K562 (cell line): ENCODE results near the gene GLT6D1. TPM values are rescaled to one million over a fixed set of nuclear protein-coding genes. Genes with fewer than 3 reads are reported as not detected.

Source experiments
- ATAC-seq: fragments of 200-7000 bp; cut with Tn5 transposase; 3 replicates; pipeline ENCODE4 v1.9.1; 2020; ENCODE audit warnings: moderate library complexity
- BruUV-seq: library from RNA; stranded (reverse); fragments of 400-500 nt; replicated peaks from 2 replicates; lab custom pipeline; 2021; lab: Mats Ljungman, UMichigan
- CTCF ChIA-PET: fragments of 300-600 bp; formaldehyde crosslinking; extraction: SDS; loops from one replicate; lab custom pipeline; 2021; ENCODE audit warnings: low intra/inter-chr PET ratio; lab: Yijun Ruan, JAX
- POLR2A ChIA-PET: fragments of 300-600, 350-650 bp; sonication (Branson Sonifier 250); formaldehyde crosslinking; extraction: SDS; loops from one replicate; lab custom pipeline; 2021; ENCODE audit warnings: antibody characterized with exemption, inconsistent platforms; lab: Yijun Ruan, JAX
- DNase-seq, 4 experiments: peaks; one replicate each; pipeline versions ENCODE4 v3.0.0 to v3.0.0-alpha.2; 2011 to 2018; ENCODE audit warnings: low spot score in 3 of 4, mixed read lengths in 3 of 4; ENCODE audit errors: extremely low read depth in 1 of 4
- FAIRE-seq: peaks from 2 replicates; lab custom pipeline; 2011; peaks lifted over from hg19 to GRCh38; lab: Jason Lieb, UNC
- H2AFZ ChIP-seq: 2 replicates; pipeline ENCODE4 v1.6.0; 2011; ENCODE audit warnings: low read depth, low read length, control low read depth, inconsistent platforms
- H3K27ac ChIP-seq: fragments of 200-600 bp; 3 replicates; pipeline ENCODE4 v1.8.0; 2011; ENCODE audit warnings: low read depth, mild to moderate bottlenecking, control low read depth, inconsistent platforms, low read length, moderate library complexity, mixed read lengths; ENCODE audit errors: extremely low read depth
- H3K27me3 ChIP-seq, 2 experiments: fragments of 300-600 bp in 1 of 2; 2 replicates in 1 of 2; 3 replicates in 1 of 2; pipeline versions ENCODE4 v1.6.0 to v1.8.0; 2011; ENCODE audit warnings: inconsistent platforms in 2 of 2, low read length in 2 of 2, mild to moderate bottlenecking in 1 of 2, mixed read lengths in 1 of 2, moderate library complexity in 1 of 2; ENCODE audit not compliant: control insufficient read depth in 2 of 2, insufficient read depth in 2 of 2
- H3K36me3 ChIP-seq: fragments of 300-600 bp; 3 replicates; pipeline ENCODE4 v1.8.0; 2011; ENCODE audit warnings: mild to moderate bottlenecking, low read length, inconsistent platforms; ENCODE audit not compliant: control insufficient read depth, insufficient read depth
- H3K4me1 ChIP-seq, 2 experiments: fragments of 200-600 bp in 1 of 2; replicated peaks in 1 of 2; 2 replicates in 1 of 2; 3 replicates in 1 of 2; pipeline versions ENCODE4 v1.5.1 to v1.8.0; 2011; ENCODE audit warnings: inconsistent platforms in 2 of 2, low read length in 2 of 2, mild to moderate bottlenecking in 1 of 2, mixed read lengths in 1 of 2, moderate library complexity in 1 of 2; ENCODE audit not compliant: control insufficient read depth in 2 of 2, insufficient read depth in 2 of 2
- H3K4me2 ChIP-seq: 2 replicates; pipeline ENCODE4 v1.6.1; 2011; ENCODE audit warnings: low read length, control low read depth, inconsistent platforms, mixed read lengths; ENCODE audit not compliant: insufficient read depth
- H3K4me3 ChIP-seq: fragments of 200-600 bp; sonication (generic), shearing (Covaris generic); 2 replicates; pipeline ENCODE4 v1.5.1; 2016; ENCODE audit warnings: control low read depth, inconsistent platforms
- H3K79me2 ChIP-seq: fragments of 200-600 bp; 3 replicates; pipeline ENCODE4 v1.8.0; 2011; ENCODE audit warnings: low read length, inconsistent platforms; ENCODE audit not compliant: control insufficient read depth, insufficient read depth
- H3K9ac ChIP-seq, 2 experiments: 2 replicates each; pipeline versions ENCODE4 v1.6.0 to v1.6.1; 2011; ENCODE audit warnings: low read depth in 2 of 2, low read length in 2 of 2, control low read depth in 1 of 2, inconsistent platforms in 1 of 2, mild to moderate bottlenecking in 1 of 2, mixed read lengths in 1 of 2; ENCODE audit not compliant: insufficient read depth in 1 of 2
- H3K9me1 ChIP-seq: one replicate; pipeline ENCODE4 v1.6.0; 2011; ENCODE audit warnings: inconsistent platforms, mild to moderate bottlenecking, low read length, moderate library complexity; ENCODE audit not compliant: control insufficient read depth, insufficient read depth
- H3K9me3 ChIP-seq: replicated peaks from 2 replicates; pipeline ENCODE4 v1.5.1; 2011; ENCODE audit warnings: low read depth, low read length, inconsistent platforms; ENCODE audit not compliant: control insufficient read depth, insufficient read depth
- H4K20me1 ChIP-seq: replicated peaks from 2 replicates; pipeline ENCODE4 v1.6.1; 2011; ENCODE audit warnings: low read length, inconsistent platforms, mixed read lengths; ENCODE audit not compliant: control insufficient read depth, insufficient read depth
- BRCA1 ChIP-seq, 2 experiments: fragments of 450-650 bp in 1 of 2; sonication (generic) in 1 of 2; formaldehyde crosslinking in 1 of 2; IDR thresholded peaks; 2 replicates each; pipeline versions ENCODE4 v1.5.0 to v1.6.1; 2017 to 2020; ENCODE audit warnings: mild to moderate bottlenecking in 1 of 2, missing genetic modification reagents in 1 of 2
- CTCFL ChIP-seq: IDR thresholded peaks from 2 replicates; pipeline ENCODE4 v1.6.1; 2011; ENCODE audit warnings: borderline replicate concordance, low read depth, mild to moderate bottlenecking, moderate library complexity, low read length; ENCODE audit not compliant: insufficient read depth, poor library complexity, severe bottlenecking
- HINFP ChIP-seq: fragments of 450-650 bp; conservative IDR thresholded peaks from 2 replicates; pipeline ENCODE4 v1.6.1; 2016; ENCODE audit warnings: missing genetic modification characterization, low read depth, mild to moderate bottlenecking, control low read depth, missing compliant biosample characterization
- JUNB ChIP-seq: fragments of 450-650 bp; formaldehyde crosslinking; conservative IDR thresholded peaks from 2 replicates; pipeline ENCODE4 v1.4.0; 2020; ENCODE audit warnings: mild to moderate bottlenecking
- MIER1 ChIP-seq: fragments of 450-650 bp; IDR thresholded peaks from 2 replicates; pipeline ENCODE4 v1.6.1; 2016; ENCODE audit warnings: antibody characterized with exemption, mild to moderate bottlenecking, low read depth
- RHOXF2B ChIP-seq: fragments of 250-450 bp; sonication (Bioruptor Pico); conservative IDR thresholded peaks from 2 replicates; pipeline ENCODE4 v1.5.1; 2021
- SOX6 ChIP-seq: fragments of 450-650 bp; IDR thresholded peaks from 2 replicates; pipeline ENCODE4 v1.6.1; 2014; ENCODE audit warnings: mild to moderate bottlenecking
- SPI1 ChIP-seq: IDR thresholded peaks from 2 replicates; pipeline ENCODE4 v1.6.1; 2011; ENCODE audit warnings: low read depth, low read length, control low read depth, borderline replicate concordance
- ZC3H11A ChIP-seq: IDR thresholded peaks from 2 replicates; pipeline ENCODE4 v1.6.1; 2012; ENCODE audit warnings: low read depth, low read length, improper control_type of control experiment
- ZNF316 ChIP-seq: fragments of 450-650 bp; IDR thresholded peaks from 2 replicates; pipeline ENCODE4 v1.6.1; 2016
- ZNF699 ChIP-seq: fragments of 250-450 bp; sonication (Bioruptor Pico); IDR thresholded peaks from 2 replicates; pipeline ENCODE4 v1.8.0; 2021; ENCODE audit warnings: mild to moderate bottlenecking, moderate library complexity; ENCODE audit not compliant: insufficient replicate concordance
- ZNF785 ChIP-seq: fragments of 250-450 bp; sonication (Bioruptor Pico); IDR thresholded peaks from 2 replicates; pipeline ENCODE4 v1.4.0; 2020; ENCODE audit warnings: mild to moderate bottlenecking
- WGBS: fragments of 100-300 bp; shearing (Covaris generic); methylation state at CpG from one replicate; pipeline ENCODE4 v1.1.6; 2016; ENCODE audit warnings: low coverage, mixed read lengths; ENCODE audit not compliant: insufficient coverage; ENCODE audit errors: missing lambda C conversion rate; 5-methylcytosine and 5-hydroxymethylcytosine counted together
- in situ Hi-C: fragments of 300-500 bp; cut with MboI; formaldehyde crosslinking; loops from 4 replicates; pipeline ENCODE4 v1.15.0; 2018; ENCODE audit warnings: inconsistent platforms, mixed read lengths
- intact Hi-C: fragments of 100-400 bp; cut with micrococcal nuclease; formaldehyde crosslinking; loops from 2 replicates; pipeline ENCODE4 v1.14.2; 2022
- polyA plus RNA-seq, 8 experiments: library from polyadenylated mRNA; depleted of rRNA in 4 of 8; stranded (reverse) in 5 of 8; unstranded in 3 of 8; fragments of >200 nt; fragmentation: Nextera tagmentation in 2 of 8; fragmentation: Illumina TruSeq in 1 of 8; extraction: Ambion mirVana in 2 of 8; extraction: Trizol in 1 of 8; gene quantifications; 2 replicates each; pipeline versions ENCODE4 v1.2.1 to v1.2.3, GENCODE V29; 2011 to 2014; ENCODE audit warnings: inconsistent platforms in 1 of 8, missing spikeins in 1 of 8
- total RNA-seq, 7 experiments: library from RNA; depleted of rRNA in 6 of 7; stranded (reverse); fragments of >200 nt in 6 of 7; fragmentation: Illumina TruSeq in 2 of 7; extraction: Trizol in 2 of 7; gene quantifications; 2 replicates each; pipeline versions ENCODE4 v1.2.1 to v1.2.3, GENCODE V29; 2011 to 2021; ENCODE audit warnings: low replicate concordance in 1 of 7

Gene GLT6D1
- total and polyA plus RNA-seq, 9 of the 15 experiments (the other 6 are each of a cell fraction or from before 2014, with no cell fraction given): not detected

GRCh38 chr9:135611142-135611874 lies 28.0 kb downstream of the GLT6D1 start:
- in situ Hi-C loops (no loop called here), intact Hi-C loops (no loop called here)
- H4K20me1 ChIP-seq: peaks cover 4% of the 10 kb centered on the region; the same call in 1 of the 2 replicates
- FAIRE-seq: no peak
- CTCF ChIA-PET: no interaction called here
- no peak overlapping the region for H3K9ac ChIP-seq
- TF ChIP-seq CTCFL: no peak
- TF ChIP-seq HINFP (tag): no peak
- no peak for TF ChIP-seq RHOXF2B (CRISPR knock-in tag)
- TF ChIP-seq ZNF699 (CRISPR knock-in tag): no peak
- no peak for TF ChIP-seq SPI1
- TF ChIP-seq ZNF785 (CRISPR knock-in tag): no peak
- no peak for TF ChIP-seq MIER1
- TF ChIP-seq ZNF316: no peak
- TF ChIP-seq BRCA1 (IDR thresholded peaks at IDR 0.05): no peak
- no peak for TF ChIP-seq BRCA1 (CRISPR knock-in tag; IDR thresholded peaks at IDR 0.05)
- TF ChIP-seq SOX6: no peak
- no peak for TF ChIP-seq ZC3H11A
- no peak for TF ChIP-seq JUNB (CRISPR knock-in tag)
- TF ChIP-seq, all 486 proteins: peak for 0
- 1% methylated on average over 7 of the region's 7 CpGs for WGBS
- H3K4me3 ChIP-seq: no peak overlapping the region
- no peak overlapping the region for H2AFZ ChIP-seq
- ATAC-seq: no peak
- no peaks in the 10 kb centered on the region for H3K36me3 ChIP-seq
- no peaks in the 10 kb centered on the region for H3K79me2 ChIP-seq
- no peak overlapping the region for H3K4me2 ChIP-seq
- no peak overlapping the region for H3K27ac ChIP-seq
- BruUV-seq: no TSS peak
- DNase-seq: no peak
- no peaks in the 10 kb centered on the region for H3K9me3 ChIP-seq
- POLR2A ChIA-PET: no interaction called here
- H3K27me3 ChIP-seq: peaks cover 13 to 57% of the 10 kb centered on the region in 2 experiments; a peak in 3 of 5 replicates
- H3K4me1 ChIP-seq: peaks cover 0 to 28% of the 10 kb centered on the region in 2 experiments; a peak in 2 of 5 replicates
- H3K9me1 ChIP-seq: no peaks in the 10 kb centered on the region
